GM21529 (cell line): ENCODE results near the gene FBRS.
"Not testable (repeated sequence)": the region's sequence is repeated elsewhere in the genome, so short reads cannot be mapped to it uniquely, and the experiment has no call there.

Experiments used
- ATAC-seq: cut with Tn5 transposase; IDR thresholded peaks from one replicate; pipeline ENCODE4 v1.9.1; 2021; ENCODE audit not compliant: unreplicated experiment

Gene FBRS

GRCh38 chr16:30664616-30665109 lies 6.4 kb downstream of the FBRS start:
- no peak for ATAC-seq

GRCh38 chr16:30665155-30665829 lies 7.1 kb downstream of the FBRS start:
- ATAC-seq = no peak

- no peak for ATAC-seq
These were observed 7.6 kb downstream of the FBRS start for GRCh38 chr16:30665830-30666190.

GRCh38 chr16:30666681-30667080 lies 8.4 kb downstream of the FBRS start:
- ATAC-seq = no peak

- ATAC-seq = no peak
These were observed 9.2 kb downstream of the FBRS start for GRCh38 chr16:30667361-30667905.

- no peak for ATAC-seq
These were observed 10.2 kb downstream of the FBRS start for GRCh38 chr16:30668393-30668792.

GRCh38 chr16:30669026-30669902 lies 11.0 kb downstream of the FBRS start:
- no peak for ATAC-seq

GRCh38 chr16:30669903-30670824 lies 11.9 kb downstream of the FBRS start:
- no peak for ATAC-seq

GRCh38 chr16:30675143-30675542 lies 16.9 kb downstream of the FBRS start:
- no peak for ATAC-seq

- no peak for ATAC-seq
These were observed 19.8 kb downstream of the FBRS start for GRCh38 chr16:30677931-30678585.

- no peak for ATAC-seq
These were observed 20.3 kb downstream of the FBRS start for GRCh38 chr16:30678586-30678970.

GRCh38 chr16:30680326-30680725 lies 22.1 kb downstream of the FBRS start:
- ATAC-seq = no peak

- no peak for ATAC-seq
These were observed 30.5 kb downstream of the FBRS start for GRCh38 chr16:30688701-30689100.

GRCh38 chr16:30691907-30692306 lies 33.7 kb downstream of the FBRS start:
- no peak for ATAC-seq

GRCh38 chr16:30692396-30693064 lies 34.3 kb downstream of the FBRS start:
- ATAC-seq = no peak

- no peak for ATAC-seq
These were observed 36.9 kb downstream of the FBRS start for GRCh38 chr16:30694926-30695693.

- ATAC-seq = not testable (repeated sequence)
These were observed 38.4 kb downstream of the FBRS start for GRCh38 chr16:30696646-30697045.

- ATAC-seq = peak; percentile 83
These were observed 39.3 kb downstream of the FBRS start for GRCh38 chr16:30697264-30698138.
